Measurements from ENCODE around the gene HORMAD1. TPM values are rescaled to one million over a fixed set of nuclear protein-coding genes. Genes with fewer than 3 reads are reported as not detected.

HORMAD1 gene
- total and polyA plus RNA-seq, 2 donors (not counting 3 experiments of a cell fraction or from before 2014, with no cell fraction given) = not detected

- H3K9me3 ChIP-seq (replicated peaks; ENCODE audit: control insufficient read depth, insufficient read depth, low read length) = no peaks in the 10 kb centered on the region
- peak overlapping the region; percentile 35 for H3K27ac ChIP-seq (ENCODE audit: insufficient read depth, low read depth, low read length)
- no TSS peak for BruUV-seq (replicated peaks)
- H3K9me1 ChIP-seq (replicated peaks; ENCODE audit: control insufficient read depth, extremely low read depth, insufficient read depth, low read length) = no peaks in the 10 kb centered on the region
- FAIRE-seq = peak; percentile 43
- no peak overlapping the region for H3K9ac ChIP-seq (replicated peaks; ENCODE audit: extremely low read depth, insufficient read depth, low read length)
- ChIA-PET CTCF (interaction anchor here (1.1 kb wide), 1 partner anchor 125 kb away, joined by 3 read pairs; no protein-coding TSS in a partner anchor), POLR2A (no interaction called here)
- intact Hi-C loops (cut with micrococcal nuclease) = no loop called here
- dilution Hi-C loops (cut with MboI; ENCODE audit: extremely low pct_ligation_motif_present, low sequenced_read_pairs) = no loop called here
- no peak overlapping the region for H3K4me3 ChIP-seq (replicated peaks in 1 of 3; ENCODE audit: insufficient read depth in 1 of 3, low read depth in 1 of 3, low read length in 3 of 3)
- H3K4me1 ChIP-seq (ENCODE audit: control insufficient read depth, extremely low read depth, insufficient read depth, low read length) = peaks cover 35% of the 10 kb centered on the region
- H2AFZ ChIP-seq (ENCODE audit: low read depth, low read length) = no peak overlapping the region
- no peaks in the 10 kb centered on the region for H4K20me1 ChIP-seq (replicated peaks; ENCODE audit: control insufficient read depth, extremely low read depth, insufficient read depth, low read length)
- H3K36me3 ChIP-seq (ENCODE audit: control insufficient read depth in 2 of 2, extremely low read depth in 1 of 2, insufficient read depth in 2 of 2, low read length in 2 of 2) = peaks cover 2 to 7% of the 10 kb centered on the region in 2 experiments
- peaks cover 9% of the 10 kb centered on the region for H3K79me2 ChIP-seq (ENCODE audit: control insufficient read depth, insufficient read depth, low read length)
- peak overlapping the region; percentile 5 for H3K4me2 ChIP-seq (ENCODE audit: insufficient read depth, low read length)
- H3K27me3 ChIP-seq (ENCODE audit: control insufficient read depth in 2 of 2, insufficient read depth in 2 of 2, low read length in 2 of 2) = no peaks in the 10 kb centered on the region
- TF ChIP-seq JUN (IDR thresholded peaks at IDR 0.05; ENCODE audit: borderline replicate concordance, insufficient read depth, insufficient read length, low read depth) (peak; percentile 65), FOS (IDR thresholded peaks at IDR 0.05; ENCODE audit: borderline replicate concordance, insufficient read depth, low read length) (peak; percentile 63), CTCF (IDR thresholded peaks at IDR 0.05; ENCODE audit: extremely low read depth in 1 of 2, insufficient read depth in 1 of 2, low read depth in 1 of 2, low read length in 2 of 2) (no peak), GATA2 (IDR thresholded peaks at IDR 0.05; ENCODE audit: insufficient read depth, insufficient read length, low read depth, low read length) (no peak), POLR2A (IDR thresholded peaks at IDR 0.05; ENCODE audit: low read depth, low read length) (no peak)
- peak; percentile 73 for DNase-seq (ENCODE audit: low read depth, low spot score)
Measured at GRCh38 chr1:150688763-150689162, 31.9 kb downstream of the HORMAD1 start.

GRCh38 chr1:150686275-150686674, 34.4 kb downstream of the HORMAD1 start:
- H3K4me1 ChIP-seq (ENCODE audit: control insufficient read depth, extremely low read depth, insufficient read depth, low read length) = peaks cover 18% of the 10 kb centered on the region
- no peak overlapping the region for H3K27ac ChIP-seq (ENCODE audit: insufficient read depth, low read depth, low read length)
- H3K79me2 ChIP-seq (ENCODE audit: control insufficient read depth, insufficient read depth, low read length) = peaks cover 8% of the 10 kb centered on the region
- no peak overlapping the region for H2AFZ ChIP-seq (ENCODE audit: low read depth, low read length)
- H3K4me3 ChIP-seq (replicated peaks in 1 of 3; ENCODE audit: insufficient read depth in 1 of 3, low read depth in 1 of 3, low read length in 3 of 3) = no peak overlapping the region
- BruUV-seq (replicated peaks) = no TSS peak
- H3K9ac ChIP-seq (replicated peaks; ENCODE audit: extremely low read depth, insufficient read depth, low read length) = no peak overlapping the region
- H3K9me3 ChIP-seq (replicated peaks; ENCODE audit: control insufficient read depth, insufficient read depth, low read length) = no peaks in the 10 kb centered on the region
- ChIA-PET CTCF (interaction anchor here (1.2 to 1.3 kb wide), 3 partner anchors 10 to 125 kb away, joined by 3 to 5 read pairs (median 3); partner anchors contain the start of gene GOLPH3L), POLR2A (no interaction called here)
- H4K20me1 ChIP-seq (replicated peaks; ENCODE audit: control insufficient read depth, extremely low read depth, insufficient read depth, low read length) = no peaks in the 10 kb centered on the region
- no peaks in the 10 kb centered on the region for H3K9me1 ChIP-seq (replicated peaks; ENCODE audit: control insufficient read depth, extremely low read depth, insufficient read depth, low read length)
- TF ChIP-seq POLR2AphosphoS5 (IDR thresholded peaks at IDR 0.05; ENCODE audit: insufficient read depth, low read depth, low read length) (no peak), POLR2A (IDR thresholded peaks at IDR 0.05; ENCODE audit: low read depth, low read length) (no peak), FOS (IDR thresholded peaks at IDR 0.05; ENCODE audit: borderline replicate concordance, insufficient read depth, low read length) (no peak), GATA2 (IDR thresholded peaks at IDR 0.05; ENCODE audit: insufficient read depth, insufficient read length, low read depth, low read length) (no peak), MYC (IDR thresholded peaks at IDR 0.05; ENCODE audit: low read depth, low read length) (no peak), JUN (IDR thresholded peaks at IDR 0.05; ENCODE audit: borderline replicate concordance, insufficient read depth, insufficient read length, low read depth) (no peak), CTCF (IDR thresholded peaks at IDR 0.05; ENCODE audit: extremely low read depth in 1 of 2, insufficient read depth in 1 of 2, low read depth in 1 of 2, low read length in 2 of 2) (no peak), EZH2 (IDR thresholded peaks at IDR 0.05; ENCODE audit: borderline replicate concordance, low read depth, low read length, severe bottlenecking) (no peak)
- TF ChIP-seq, protein P1, sequence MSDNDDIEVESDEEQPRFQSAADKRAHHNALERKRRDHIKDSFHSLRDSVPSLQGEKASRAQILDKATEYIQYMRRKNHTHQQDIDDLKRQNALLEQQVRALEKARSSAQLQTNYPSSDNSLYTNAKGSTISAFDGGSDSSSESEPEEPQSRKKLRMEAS (IDR thresholded peaks at IDR 0.05; ENCODE audit: insufficient read depth, insufficient read length) = no peak
- dilution Hi-C loops (cut with MboI; ENCODE audit: extremely low pct_ligation_motif_present, low sequenced_read_pairs) (no loop called here), intact Hi-C loops (cut with micrococcal nuclease) (no loop called here)
- no peak for FAIRE-seq
- H3K36me3 ChIP-seq (ENCODE audit: control insufficient read depth in 2 of 2, extremely low read depth in 1 of 2, insufficient read depth in 2 of 2, low read length in 2 of 2) = peaks cover 2 to 6% of the 10 kb centered on the region in 2 experiments
- DNase-seq (ENCODE audit: low read depth, low spot score) = no peak
- H3K4me2 ChIP-seq (ENCODE audit: insufficient read depth, low read length) = no peak overlapping the region
- H3K27me3 ChIP-seq (ENCODE audit: control insufficient read depth in 2 of 2, insufficient read depth in 2 of 2, low read length in 2 of 2) = no peaks in the 10 kb centered on the region

Data from endothelial cell of umbilical vein (primary cell).